ENCODE measurements around the gene TAF13.

GRCh38 chr1:109109906-109110305, 34.1 kb upstream of the TAF13 start:
- no peak for TF ChIP-seq ZNF311 (tag by site-specific recombination; IDR thresholded peaks at IDR 0.05; ENCODE audit: borderline replicate concordance)
- no peak for TF ChIP-seq ZNF184 (tag by site-specific recombination; IDR thresholded peaks at IDR 0.05)
- TF ChIP-seq CTCF (tag by site-specific recombination; IDR thresholded peaks at IDR 0.05), result no peak
- no peak for TF ChIP-seq TCF7L2 (IDR thresholded peaks at IDR 0.05; ENCODE audit: borderline replicate concordance, low read depth, low read length)
- TF ChIP-seq ZNF596 (tag by site-specific recombination; IDR thresholded peaks at IDR 0.05), result no peak
- no peak for TF ChIP-seq PATZ1 (tag by site-specific recombination; IDR thresholded peaks at IDR 0.05)
- TF ChIP-seq SETDB1 (IDR thresholded peaks at IDR 0.05; ENCODE audit: insufficient read length, low read length), result no peak
- no peak for TF ChIP-seq ZIC2 (tag by site-specific recombination; IDR thresholded peaks at IDR 0.05)
- no peak for TF ChIP-seq ZNF280D (tag by site-specific recombination; IDR thresholded peaks at IDR 0.05)
